Occipital lobe (tissue), 2 donors: ENCODE results near the gene SYNDIG1. TPM values are rescaled to one million over a fixed set of nuclear protein-coding genes. Genes with fewer than 3 reads are reported as not detected.

ENCODE experiments used
- DNase-seq: peaks from one replicate; lab custom pipeline; 2025; lab: John Stamatoyannopoulos, UW
- total RNA-seq: library from RNA; depleted of rRNA; stranded (reverse); fragments of >200 nt; gene quantifications from one replicate; pipeline ENCODE4 v1.2.3, GENCODE V29; 2014

Gene SYNDIG1
- total RNA-seq, 1 donor from 2014 or later = 32.6 TPM

DNA sequence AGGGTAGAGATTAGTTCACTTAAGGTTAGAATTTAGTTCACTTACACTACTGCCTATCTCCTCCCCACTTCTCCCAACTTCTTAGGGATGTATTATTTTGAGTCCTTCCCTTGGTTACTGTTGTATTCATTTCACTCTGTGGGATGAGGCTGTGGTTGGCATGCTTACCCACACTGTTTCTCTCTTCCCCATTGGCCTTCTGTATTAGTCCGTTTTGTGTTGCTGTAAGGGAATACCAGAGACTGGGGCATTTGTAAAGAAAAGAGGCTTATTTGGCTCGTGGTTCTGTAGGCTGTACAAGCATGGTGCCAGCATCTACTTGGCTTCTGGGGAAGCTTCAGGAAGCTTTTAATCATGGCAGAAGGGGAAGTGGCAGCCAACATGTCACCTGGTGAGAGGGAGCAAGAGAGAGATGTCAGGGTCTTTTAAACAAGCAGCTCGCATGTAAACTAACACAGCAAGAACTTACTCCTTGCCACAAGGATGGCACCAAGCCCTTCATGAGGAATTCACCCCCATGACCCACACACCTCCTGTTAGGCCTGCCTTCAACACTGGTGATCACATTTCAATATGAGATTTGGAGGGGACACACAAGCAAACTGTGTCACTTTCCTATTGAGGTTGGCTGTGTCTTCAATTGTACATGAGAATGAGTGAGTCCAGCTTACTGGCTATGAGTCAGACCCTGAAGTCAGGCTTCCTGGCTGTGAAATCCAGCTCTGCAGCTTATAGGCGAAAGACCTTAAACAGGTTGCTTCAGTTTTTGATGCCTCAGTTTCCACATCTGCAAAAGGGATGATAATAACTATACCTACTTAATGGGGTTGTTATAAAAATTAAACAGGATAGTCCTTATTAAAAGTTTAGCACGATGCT is 53.3 kb downstream of the SYNDIG1 start:
- DNase-seq = no peak

GRCh38 chr20:24523661-24524060 is 54.2 kb downstream of the SYNDIG1 start:
- no peak for DNase-seq

DNA sequence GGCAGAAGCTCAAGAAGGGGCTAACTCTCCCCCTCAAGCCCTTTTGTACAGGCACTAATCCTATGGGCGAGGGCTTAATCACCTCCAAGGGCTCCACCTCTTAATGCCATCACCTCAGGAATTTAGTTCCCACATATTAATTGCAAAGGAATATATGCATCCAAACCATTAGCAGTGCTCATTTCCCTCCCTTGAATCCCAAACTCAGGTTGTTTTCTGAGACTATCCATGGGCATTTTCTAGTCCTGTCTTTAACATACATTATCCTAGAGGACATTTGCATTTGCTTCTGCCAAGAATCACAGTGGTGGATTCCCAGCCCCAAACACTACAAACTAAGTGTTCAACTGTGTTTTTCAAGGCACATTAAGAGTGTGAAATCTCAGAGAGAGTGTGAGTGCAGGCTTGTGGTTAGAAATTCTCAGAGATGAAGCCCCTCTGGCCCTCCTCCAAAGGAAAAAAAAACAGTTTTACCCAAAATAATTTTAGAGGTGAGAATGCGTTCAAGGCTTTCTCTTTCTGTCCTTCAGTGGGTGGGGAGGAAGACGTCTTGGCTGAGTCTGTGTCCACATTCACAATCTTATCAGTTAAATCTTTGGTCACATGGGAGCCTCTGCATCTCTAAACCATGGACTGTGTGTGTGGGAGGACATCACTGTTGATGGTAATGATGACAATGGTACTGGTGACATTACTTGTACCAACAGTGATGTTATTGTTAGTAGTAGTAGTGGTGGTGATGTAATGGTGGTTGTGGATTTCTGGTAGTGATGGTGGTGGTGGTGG is 59.3 kb downstream of the SYNDIG1 start:
- DNase-seq = no peak

GRCh38 chr20:24529369-24529719 is 59.9 kb downstream of the SYNDIG1 start:
- DNase-seq = no peak

- DNase-seq = no peak
These were observed 60.8 kb downstream of the SYNDIG1 start for GRCh38 chr20:24530131-24530680.

GRCh38 chr20:24531202-24531601 is 61.8 kb downstream of the SYNDIG1 start:
- DNase-seq = no peak

DNA sequence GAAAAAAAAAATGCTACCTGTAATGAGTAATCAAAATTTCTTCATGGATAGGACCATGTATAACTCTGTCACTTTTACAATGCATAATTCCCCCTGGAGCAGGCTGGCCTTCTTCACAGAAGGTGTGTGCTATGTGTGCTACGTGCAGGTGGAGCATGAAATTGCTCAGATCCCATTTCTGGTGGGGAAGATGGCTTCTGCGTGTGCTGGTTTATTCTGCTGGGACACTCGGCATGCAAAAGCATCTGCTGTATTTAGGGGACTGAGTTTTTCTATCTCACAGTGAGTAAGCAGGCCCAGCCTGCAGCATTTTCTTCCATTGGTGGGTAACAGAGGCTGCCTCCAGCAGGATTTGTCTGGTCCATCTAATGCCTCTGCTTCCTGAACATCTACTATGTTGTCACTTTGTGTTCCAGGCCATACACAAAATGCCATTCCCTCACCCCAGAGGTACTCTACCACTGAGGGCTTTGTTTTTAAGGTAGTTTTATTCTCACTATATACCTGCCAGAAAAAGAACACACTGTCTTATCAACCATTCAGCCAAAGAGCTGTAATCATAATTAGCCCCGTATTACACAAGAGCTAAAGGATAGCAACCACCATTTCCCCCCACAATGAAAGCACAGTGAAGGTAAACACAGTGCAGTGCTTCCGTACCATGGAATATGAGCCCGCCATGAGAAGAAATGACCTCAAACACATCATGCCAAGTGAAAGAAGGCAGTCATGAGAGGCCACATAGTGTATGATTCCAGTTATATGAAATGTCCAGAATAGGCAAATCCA is 62.4 kb downstream of the SYNDIG1 start:
- DNase-seq = no peak

GRCh38 chr20:24533449-24533848 is 64.0 kb downstream of the SYNDIG1 start:
- no peak for DNase-seq

GRCh38 chr20:24534282-24534681 is 64.9 kb downstream of the SYNDIG1 start:
- DNase-seq = no peak

- no peak for DNase-seq
These were observed 66.7 kb downstream of the SYNDIG1 start for GRCh38 chr20:24535941-24536730.

GRCh38 chr20:24537210-24537609 is 67.8 kb downstream of the SYNDIG1 start:
- DNase-seq = no peak

- no peak for DNase-seq
These were observed 73.3 kb downstream of the SYNDIG1 start for GRCh38 chr20:24542721-24543120.

DNA sequence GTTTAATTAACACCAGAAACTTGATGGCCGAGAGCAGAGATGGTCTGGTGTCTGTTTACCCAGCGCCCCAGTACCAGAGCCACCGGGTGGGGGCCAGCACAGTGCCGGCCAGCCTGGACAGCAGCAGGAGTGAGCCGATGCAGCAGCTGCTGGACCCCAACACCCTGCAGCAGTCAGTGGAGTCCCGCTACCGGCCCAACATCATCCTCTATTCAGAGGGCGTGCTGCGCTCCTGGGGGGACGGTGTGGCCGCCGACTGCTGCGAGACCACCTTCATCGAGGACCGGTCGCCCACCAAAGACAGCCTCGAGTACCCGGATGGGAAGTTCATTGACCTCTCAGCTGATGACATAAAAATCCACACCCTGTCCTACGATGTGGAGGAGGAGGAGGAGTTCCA is 73.7 kb downstream of the SYNDIG1 start:
- DNase-seq = no peak

GRCh38 chr20:24543741-24544140 is 74.3 kb downstream of the SYNDIG1 start:
- DNase-seq = no peak

GRCh38 chr20:24544371-24544770 is 74.9 kb downstream of the SYNDIG1 start:
- no peak for DNase-seq

DNA sequence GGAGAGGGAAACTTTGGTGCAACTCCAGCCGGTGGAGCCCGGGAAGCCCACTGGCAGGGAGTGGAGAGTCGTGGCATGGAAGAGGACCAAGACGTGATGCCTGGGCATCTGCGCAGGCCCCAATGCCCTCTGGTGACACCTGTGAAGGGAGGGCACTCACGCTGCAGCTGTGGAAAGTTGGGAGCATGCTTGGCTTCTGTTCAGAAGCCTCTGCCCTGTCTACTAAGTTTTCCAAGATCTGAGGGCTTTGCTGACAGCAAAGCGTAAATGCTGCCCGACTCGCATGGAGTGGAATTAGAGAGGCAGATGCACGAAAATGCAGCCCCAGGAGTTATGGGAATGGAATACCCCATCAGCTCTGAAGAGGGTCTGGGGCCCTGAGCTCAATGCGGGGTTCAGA is 75.7 kb downstream of the SYNDIG1 start:
- DNase-seq = no peak

- DNase-seq = no peak
These were observed 76.9 kb downstream of the SYNDIG1 start for GRCh38 chr20:24546232-24546892.

GRCh38 chr20:24547967-24548366 is 78.5 kb downstream of the SYNDIG1 start:
- DNase-seq = no peak

GRCh38 chr20:24559114-24559732 is 89.8 kb downstream of the SYNDIG1 start:
- DNase-seq = no peak
